Raji (cell line): ENCODE data around the gene RNASE9.

Source experiments
- POLR2A ChIP-seq: IDR thresholded peaks from 2 replicates; pipeline ENCODE4 v1.6.1; 2011; ENCODE audit warnings: low read depth, low read length, control low read depth; ENCODE audit not compliant: insufficient read depth

RNASE9 gene

GRCh38 chr14:20583142-20583541, 22.3 kb upstream of the RNASE9 start:
- TF ChIP-seq POLR2A = no peak

- no peak for TF ChIP-seq POLR2A
Measured at GRCh38 chr14:20580242-20580641, 19.4 kb upstream of the RNASE9 start.

GRCh38 chr14:20578784-20579502, 18.1 kb upstream of the RNASE9 start:
- TF ChIP-seq POLR2A = no peak

GRCh38 chr14:20578325-20578724, 17.5 kb upstream of the RNASE9 start:
- no peak for TF ChIP-seq POLR2A

- no peak for TF ChIP-seq POLR2A
Measured at GRCh38 chr14:20569066-20569465, 8.2 kb upstream of the RNASE9 start.

GRCh38 chr14:20568393-20568792, 7.5 kb upstream of the RNASE9 start:
- TF ChIP-seq POLR2A = no peak

- no peak for TF ChIP-seq POLR2A
Measured at GRCh38 chr14:20564501-20564997, 3.7 kb upstream of the RNASE9 start.

GRCh38 chr14:20563971-20564370, 3.1 kb upstream of the RNASE9 start:
- TF ChIP-seq POLR2A = no peak

- TF ChIP-seq POLR2A = no peak
Measured at GRCh38 chr14:20559461-20559904, 1.4 kb downstream of the RNASE9 start.

- TF ChIP-seq POLR2A = no peak
Measured at GRCh38 chr14:20557212-20557542, 3.7 kb downstream of the RNASE9 start.

- no peak for TF ChIP-seq POLR2A
Measured at GRCh38 chr14:20556500-20557211, 4.2 kb downstream of the RNASE9 start.

- no peak for TF ChIP-seq POLR2A
Measured at GRCh38 chr14:20555845-20556244, 5.0 kb downstream of the RNASE9 start.

- TF ChIP-seq POLR2A = no peak
Measured at GRCh38 chr14:20553024-20553423, 7.8 kb downstream of the RNASE9 start.

GRCh38 chr14:20551606-20552005, 9.2 kb downstream of the RNASE9 start:
- TF ChIP-seq POLR2A = no peak

GRCh38 chr14:20550926-20551325, 9.9 kb downstream of the RNASE9 start:
- TF ChIP-seq POLR2A = no peak

- no peak for TF ChIP-seq POLR2A
Measured at GRCh38 chr14:20548414-20549158, 12.3 kb downstream of the RNASE9 start.
